Measurements from ENCODE around the gene IFT25. TPM values are rescaled to one million over a fixed set of nuclear protein-coding genes. Genes with fewer than 3 reads are reported as not detected.

The IFT25 gene
- total and polyA plus RNA-seq, 2 of the 13 experiments (the other 11 are each of a cell fraction or from before 2014, with no cell fraction given): 19.7 to 48.0 TPM

- TF ChIP-seq PRDM4 (CRISPR knock-in tag; IDR thresholded peaks at IDR 0.05; ENCODE audit: borderline replicate concordance) (no peak), IKZF1 (IDR thresholded peaks at IDR 0.05) (no peak), AGO2 (optimal IDR thresholded peaks at IDR 0.05; ENCODE audit: low read depth, low read length) (peak; percentile 49), ZNF567 (CRISPR knock-in tag; IDR thresholded peaks at IDR 0.05; ENCODE audit: borderline replicate concordance) (no peak), HOXA5 (CRISPR knock-in tag; IDR thresholded peaks at IDR 0.05) (no peak), PATZ1 (CRISPR knock-in tag; IDR thresholded peaks at IDR 0.05) (0 out of 2 replicates have a peak, but pooled peaks have one; percentile 8), ZNF709 (CRISPR knock-in tag; IDR thresholded peaks at IDR 0.05) (no peak), CERS6 (CRISPR knock-in tag; IDR thresholded peaks at IDR 0.05) (no peak), KDM3A (CRISPR knock-in tag; IDR thresholded peaks at IDR 0.05; ENCODE audit: low read depth) (no peak), DZIP1 (CRISPR knock-in tag; IDR thresholded peaks at IDR 0.05) (no peak), ZNF326 (CRISPR knock-in tag; IDR thresholded peaks at IDR 0.05; ENCODE audit: borderline replicate concordance) (no peak), ZNF503 (CRISPR knock-in tag; IDR thresholded peaks at IDR 0.05) (no peak), RFXAP (CRISPR knock-in tag; IDR thresholded peaks at IDR 0.05; ENCODE audit: borderline replicate concordance) (no peak), ZNF878 (CRISPR knock-in tag; IDR thresholded peaks at IDR 0.05) (no peak), ZNF607 (CRISPR knock-in tag; IDR thresholded peaks at IDR 0.05; ENCODE audit: borderline replicate concordance) (no peak)
Observed at GRCh38 chr1:53889304-53890298, 55.9 kb downstream of the IFT25 start, which contains the start of gene YIPF1 (continued).

All from HepG2 (cell line).